Measurements from ENCODE around the gene GSX1.
"Not testable (repeated sequence)": the region's sequence is repeated elsewhere in the genome, so short reads cannot be mapped to it uniquely, and the experiment has no call there.

GSX1 gene

GRCh38 chr13:27810461-27810860, 18.2 kb downstream of the GSX1 start:
- Histone ChIP-seq H3K36me3 (ENCODE audit: control insufficient read depth in 2 of 2, insufficient read depth in 2 of 2, low read length in 2 of 2) (no peaks in the 10 kb centered on the region), H3K9ac (ENCODE audit: low read depth in 1 of 2, low read length in 2 of 2) (no peak overlapping the region), H3K27me3 (ENCODE audit: control insufficient read depth in 2 of 2, insufficient read depth in 2 of 2, low read length in 2 of 2) (peaks cover 15 to 20% of the 10 kb centered on the region in 2 donors), H3K9me3 (ENCODE audit: control insufficient read depth in 2 of 2, low read length in 2 of 2) (no peaks in the 10 kb centered on the region), H3K27ac (ENCODE audit: low read depth in 2 of 2, low read length in 2 of 2) (no peak overlapping the region), H3K4me1 (ENCODE audit: control insufficient read depth in 2 of 2, insufficient read depth in 2 of 2, low read length in 2 of 2) (no peaks in the 10 kb centered on the region), H3K4me3 (ENCODE audit: low read length in 2 of 2) (no peak overlapping the region)

GRCh38 chr13:27813826-27814225, 21.5 kb downstream of the GSX1 start:
- no peaks in the 10 kb centered on the region for H3K36me3 ChIP-seq (ENCODE audit: control insufficient read depth in 2 of 2, insufficient read depth in 2 of 2, low read length in 2 of 2)
- H3K4me1 ChIP-seq (ENCODE audit: control insufficient read depth in 2 of 2, insufficient read depth in 2 of 2, low read length in 2 of 2) = no peaks in the 10 kb centered on the region
- no peaks in the 10 kb centered on the region for H3K9me3 ChIP-seq (ENCODE audit: control insufficient read depth in 2 of 2, low read length in 2 of 2)
- no peak overlapping the region for H3K9ac ChIP-seq (ENCODE audit: low read depth in 1 of 2, low read length in 2 of 2)
- H3K27me3 ChIP-seq (ENCODE audit: control insufficient read depth in 2 of 2, insufficient read depth in 2 of 2, low read length in 2 of 2) = peaks cover 9 to 10% of the 10 kb centered on the region in 2 donors
- no peak overlapping the region for H3K4me3 ChIP-seq (ENCODE audit: low read length in 2 of 2)
- no peak overlapping the region for H3K27ac ChIP-seq (ENCODE audit: low read depth in 2 of 2, low read length in 2 of 2)

GRCh38 chr13:27817832-27818231, 25.5 kb downstream of the GSX1 start:
- H3K4me3 ChIP-seq (ENCODE audit: low read length in 2 of 2); H3K36me3 ChIP-seq (ENCODE audit: control insufficient read depth in 2 of 2, insufficient read depth in 2 of 2, low read length in 2 of 2); H3K9ac ChIP-seq (ENCODE audit: low read depth in 1 of 2, low read length in 2 of 2); H3K27ac ChIP-seq (ENCODE audit: low read depth in 2 of 2, low read length in 2 of 2); H3K4me1 ChIP-seq (ENCODE audit: control insufficient read depth in 2 of 2, insufficient read depth in 2 of 2, low read length in 2 of 2); H3K9me3 ChIP-seq (ENCODE audit: control insufficient read depth in 2 of 2, low read length in 2 of 2): not testable (repeated sequence)
- H3K27me3 ChIP-seq (ENCODE audit: control insufficient read depth in 2 of 2, insufficient read depth in 2 of 2, low read length in 2 of 2) = peaks cover 19 to 29% of the 10 kb centered on the region in 2 donors

GRCh38 chr13:27820524-27821482, 28.5 kb downstream of the GSX1 start:
- H3K27ac ChIP-seq (ENCODE audit: low read depth in 2 of 2, low read length in 2 of 2) = no peak overlapping the region
- no peaks in the 10 kb centered on the region for H3K36me3 ChIP-seq (ENCODE audit: control insufficient read depth in 2 of 2, insufficient read depth in 2 of 2, low read length in 2 of 2)
- no peaks in the 10 kb centered on the region for H3K9me3 ChIP-seq (ENCODE audit: control insufficient read depth in 2 of 2, low read length in 2 of 2)
- H3K4me3 ChIP-seq (ENCODE audit: low read length in 2 of 2) = no peak overlapping the region
- no peak overlapping the region for H3K9ac ChIP-seq (ENCODE audit: low read depth in 1 of 2, low read length in 2 of 2)
- H3K27me3 ChIP-seq (ENCODE audit: control insufficient read depth in 2 of 2, insufficient read depth in 2 of 2, low read length in 2 of 2) = peaks cover 40 to 49% of the 10 kb centered on the region in 2 donors
- no peaks in the 10 kb centered on the region for H3K4me1 ChIP-seq (ENCODE audit: control insufficient read depth in 2 of 2, insufficient read depth in 2 of 2, low read length in 2 of 2)

GRCh38 chr13:27821566-27821965, 29.3 kb downstream of the GSX1 start:
- Histone ChIP-seq H3K9me3 (ENCODE audit: control insufficient read depth in 2 of 2, low read length in 2 of 2) (no peaks in the 10 kb centered on the region), H3K27me3 (ENCODE audit: control insufficient read depth in 2 of 2, insufficient read depth in 2 of 2, low read length in 2 of 2) (peaks cover 40 to 49% of the 10 kb centered on the region in 2 donors)

GRCh38 chr13:27822258-27822872, 30.1 kb downstream of the GSX1 start:
- Histone ChIP-seq H3K9ac (ENCODE audit: low read depth in 1 of 2, low read length in 2 of 2) (no peak overlapping the region), H3K27ac (ENCODE audit: low read depth in 2 of 2, low read length in 2 of 2) (no peak overlapping the region), H3K36me3 (ENCODE audit: control insufficient read depth in 2 of 2, insufficient read depth in 2 of 2, low read length in 2 of 2) (no peaks in the 10 kb centered on the region), H3K9me3 (ENCODE audit: control insufficient read depth in 2 of 2, low read length in 2 of 2) (no peaks in the 10 kb centered on the region), H3K27me3 (ENCODE audit: control insufficient read depth in 2 of 2, insufficient read depth in 2 of 2, low read length in 2 of 2) (peaks cover 42 to 49% of the 10 kb centered on the region in 2 donors), H3K4me3 (ENCODE audit: low read length in 2 of 2) (no peak overlapping the region), H3K4me1 (ENCODE audit: control insufficient read depth in 2 of 2, insufficient read depth in 2 of 2, low read length in 2 of 2) (peaks cover 7 to 8% of the 10 kb centered on the region in 2 donors)

More at GRCh38 chr13:27821566-27821965, 29.3 kb downstream of the GSX1 start:
- Histone ChIP-seq H3K4me3 (ENCODE audit: low read length in 2 of 2) (no peak overlapping the region), H3K9ac (ENCODE audit: low read depth in 1 of 2, low read length in 2 of 2) (no peak overlapping the region), H3K4me1 (ENCODE audit: control insufficient read depth in 2 of 2, insufficient read depth in 2 of 2, low read length in 2 of 2) (peaks cover 0 to 2% of the 10 kb centered on the region in 2 donors), H3K27ac (ENCODE audit: low read depth in 2 of 2, low read length in 2 of 2) (no peak overlapping the region), H3K36me3 (ENCODE audit: control insufficient read depth in 2 of 2, insufficient read depth in 2 of 2, low read length in 2 of 2) (no peaks in the 10 kb centered on the region)

GRCh38 chr13:27822873-27823311, 30.6 kb downstream of the GSX1 start:
- Histone ChIP-seq H3K36me3 (ENCODE audit: control insufficient read depth in 2 of 2, insufficient read depth in 2 of 2, low read length in 2 of 2) (no peaks in the 10 kb centered on the region), H3K27ac (ENCODE audit: low read depth in 2 of 2, low read length in 2 of 2) (no peak overlapping the region), H3K4me3 (ENCODE audit: low read length in 2 of 2) (no peak overlapping the region), H3K4me1 (ENCODE audit: control insufficient read depth in 2 of 2, insufficient read depth in 2 of 2, low read length in 2 of 2) (peaks cover 8 to 9% of the 10 kb centered on the region in 2 donors), H3K27me3 (ENCODE audit: control insufficient read depth in 2 of 2, insufficient read depth in 2 of 2, low read length in 2 of 2) (peaks cover 42 to 49% of the 10 kb centered on the region in 2 donors), H3K9ac (ENCODE audit: low read depth in 1 of 2, low read length in 2 of 2) (no peak overlapping the region), H3K9me3 (ENCODE audit: control insufficient read depth in 2 of 2, low read length in 2 of 2) (no peaks in the 10 kb centered on the region)

GRCh38 chr13:27824121-27824520, 31.8 kb downstream of the GSX1 start:
- Histone ChIP-seq H3K4me1 (ENCODE audit: control insufficient read depth in 2 of 2, insufficient read depth in 2 of 2, low read length in 2 of 2) (peaks cover 8 to 9% of the 10 kb centered on the region in 2 donors), H3K9ac (ENCODE audit: low read depth in 1 of 2, low read length in 2 of 2) (no peak overlapping the region), H3K27ac (ENCODE audit: low read depth in 2 of 2, low read length in 2 of 2) (no peak overlapping the region), H3K36me3 (ENCODE audit: control insufficient read depth in 2 of 2, insufficient read depth in 2 of 2, low read length in 2 of 2) (no peaks in the 10 kb centered on the region), H3K27me3 (ENCODE audit: control insufficient read depth in 2 of 2, insufficient read depth in 2 of 2, low read length in 2 of 2) (peaks cover 37 to 46% of the 10 kb centered on the region in 2 donors), H3K4me3 (ENCODE audit: low read length in 2 of 2) (no peak overlapping the region), H3K9me3 (ENCODE audit: control insufficient read depth in 2 of 2, low read length in 2 of 2) (no peaks in the 10 kb centered on the region)

- Histone ChIP-seq H3K4me1 (ENCODE audit: control insufficient read depth in 2 of 2, insufficient read depth in 2 of 2, low read length in 2 of 2) (peaks cover 10 to 12% of the 10 kb centered on the region in 2 donors), H3K9me3 (ENCODE audit: control insufficient read depth in 2 of 2, low read length in 2 of 2) (no peaks in the 10 kb centered on the region), H3K9ac (ENCODE audit: low read depth in 1 of 2, low read length in 2 of 2) (no peak overlapping the region), H3K27ac (ENCODE audit: low read depth in 2 of 2, low read length in 2 of 2) (no peak overlapping the region), H3K27me3 (ENCODE audit: control insufficient read depth in 2 of 2, insufficient read depth in 2 of 2, low read length in 2 of 2) (peaks cover 35 to 37% of the 10 kb centered on the region in 2 donors), H3K4me3 (ENCODE audit: low read length in 2 of 2) (no peak overlapping the region), H3K36me3 (ENCODE audit: control insufficient read depth in 2 of 2, insufficient read depth in 2 of 2, low read length in 2 of 2) (no peaks in the 10 kb centered on the region)
Measured at GRCh38 chr13:27825072-27825471, 32.8 kb downstream of the GSX1 start.
